ENCODE measurements around the gene TTLL7.

- TF ChIP-seq CTCF (IDR thresholded peaks at IDR 0.05) (no peak), POLR2A (IDR thresholded peaks at IDR 0.05) (no peak)
Observed at GRCh38 chr1:84001501-84001900, 2.6 kb upstream of the TTLL7 start.
